K562 (cell line): ENCODE results near the gene UPK3BL1. TPM values are rescaled to one million over a fixed set of nuclear protein-coding genes. Genes with fewer than 3 reads are reported as not detected.
"Not testable (repeated sequence)": the region's sequence is repeated elsewhere in the genome, so short reads cannot be mapped to it uniquely, and the experiment has no call there.

Source experiments
- ATAC-seq: fragments of 200-7000 bp; cut with Tn5 transposase; 3 replicates; pipeline ENCODE4 v1.9.1; 2020; ENCODE audit warnings: moderate library complexity
- BruUV-seq: library from RNA; stranded (reverse); fragments of 400-500 nt; replicated peaks from 2 replicates; lab custom pipeline; 2021; lab: Mats Ljungman, UMichigan
- CTCF ChIA-PET: fragments of 300-600 bp; formaldehyde crosslinking; extraction: SDS; loops from one replicate; lab custom pipeline; 2021; ENCODE audit warnings: low intra/inter-chr PET ratio; lab: Yijun Ruan, JAX
- POLR2A ChIA-PET: fragments of 300-600, 350-650 bp; sonication (Branson Sonifier 250); formaldehyde crosslinking; extraction: SDS; loops from one replicate; lab custom pipeline; 2021; ENCODE audit warnings: antibody characterized with exemption, inconsistent platforms; lab: Yijun Ruan, JAX
- DNase-seq, 4 experiments: peaks; one replicate each; pipeline versions ENCODE4 v3.0.0 to v3.0.0-alpha.2; 2011 to 2018; ENCODE audit warnings: low spot score in 3 of 4, mixed read lengths in 3 of 4; ENCODE audit errors: extremely low read depth in 1 of 4
- FAIRE-seq: peaks from 2 replicates; lab custom pipeline; 2011; peaks lifted over from hg19 to GRCh38; lab: Jason Lieb, UNC
- H2AFZ ChIP-seq: 2 replicates; pipeline ENCODE4 v1.6.0; 2011; ENCODE audit warnings: low read depth, low read length, control low read depth, inconsistent platforms
- H3K27ac ChIP-seq: fragments of 200-600 bp; 3 replicates; pipeline ENCODE4 v1.8.0; 2011; ENCODE audit warnings: low read depth, mild to moderate bottlenecking, control low read depth, inconsistent platforms, low read length, moderate library complexity, mixed read lengths; ENCODE audit errors: extremely low read depth
- H3K27me3 ChIP-seq, 2 experiments: fragments of 300-600 bp in 1 of 2; 2 replicates in 1 of 2; 3 replicates in 1 of 2; pipeline versions ENCODE4 v1.6.0 to v1.8.0; 2011; ENCODE audit warnings: inconsistent platforms in 2 of 2, low read length in 2 of 2, mild to moderate bottlenecking in 1 of 2, mixed read lengths in 1 of 2, moderate library complexity in 1 of 2; ENCODE audit not compliant: control insufficient read depth in 2 of 2, insufficient read depth in 2 of 2
- H3K36me3 ChIP-seq: fragments of 300-600 bp; 3 replicates; pipeline ENCODE4 v1.8.0; 2011; ENCODE audit warnings: mild to moderate bottlenecking, low read length, inconsistent platforms; ENCODE audit not compliant: control insufficient read depth, insufficient read depth
- H3K4me1 ChIP-seq, 2 experiments: fragments of 200-600 bp in 1 of 2; replicated peaks in 1 of 2; 2 replicates in 1 of 2; 3 replicates in 1 of 2; pipeline versions ENCODE4 v1.5.1 to v1.8.0; 2011; ENCODE audit warnings: inconsistent platforms in 2 of 2, low read length in 2 of 2, mild to moderate bottlenecking in 1 of 2, mixed read lengths in 1 of 2, moderate library complexity in 1 of 2; ENCODE audit not compliant: control insufficient read depth in 2 of 2, insufficient read depth in 2 of 2
- H3K4me2 ChIP-seq: 2 replicates; pipeline ENCODE4 v1.6.1; 2011; ENCODE audit warnings: low read length, control low read depth, inconsistent platforms, mixed read lengths; ENCODE audit not compliant: insufficient read depth
- H3K4me3 ChIP-seq: fragments of 200-600 bp; sonication (generic), shearing (Covaris generic); 2 replicates; pipeline ENCODE4 v1.5.1; 2016; ENCODE audit warnings: control low read depth, inconsistent platforms
- H3K79me2 ChIP-seq: fragments of 200-600 bp; 3 replicates; pipeline ENCODE4 v1.8.0; 2011; ENCODE audit warnings: low read length, inconsistent platforms; ENCODE audit not compliant: control insufficient read depth, insufficient read depth
- H3K9ac ChIP-seq, 2 experiments: 2 replicates each; pipeline versions ENCODE4 v1.6.0 to v1.6.1; 2011; ENCODE audit warnings: low read depth in 2 of 2, low read length in 2 of 2, control low read depth in 1 of 2, inconsistent platforms in 1 of 2, mild to moderate bottlenecking in 1 of 2, mixed read lengths in 1 of 2; ENCODE audit not compliant: insufficient read depth in 1 of 2
- H3K9me1 ChIP-seq: one replicate; pipeline ENCODE4 v1.6.0; 2011; ENCODE audit warnings: inconsistent platforms, mild to moderate bottlenecking, low read length, moderate library complexity; ENCODE audit not compliant: control insufficient read depth, insufficient read depth
- H3K9me3 ChIP-seq: replicated peaks from 2 replicates; pipeline ENCODE4 v1.5.1; 2011; ENCODE audit warnings: low read depth, low read length, inconsistent platforms; ENCODE audit not compliant: control insufficient read depth, insufficient read depth
- H4K20me1 ChIP-seq: replicated peaks from 2 replicates; pipeline ENCODE4 v1.6.1; 2011; ENCODE audit warnings: low read length, inconsistent platforms, mixed read lengths; ENCODE audit not compliant: control insufficient read depth, insufficient read depth
- WGBS: fragments of 100-300 bp; shearing (Covaris generic); methylation state at CpG from one replicate; pipeline ENCODE4 v1.1.6; 2016; ENCODE audit warnings: low coverage, mixed read lengths; ENCODE audit not compliant: insufficient coverage; ENCODE audit errors: missing lambda C conversion rate; 5-methylcytosine and 5-hydroxymethylcytosine counted together
- in situ Hi-C: fragments of 300-500 bp; cut with MboI; formaldehyde crosslinking; loops from 4 replicates; pipeline ENCODE4 v1.15.0; 2018; ENCODE audit warnings: inconsistent platforms, mixed read lengths
- intact Hi-C: fragments of 100-400 bp; cut with micrococcal nuclease; formaldehyde crosslinking; loops from 2 replicates; pipeline ENCODE4 v1.14.2; 2022
- polyA plus RNA-seq, 8 experiments: library from polyadenylated mRNA; depleted of rRNA in 4 of 8; stranded (reverse) in 5 of 8; unstranded in 3 of 8; fragments of >200 nt; fragmentation: Nextera tagmentation in 2 of 8; fragmentation: Illumina TruSeq in 1 of 8; extraction: Ambion mirVana in 2 of 8; extraction: Trizol in 1 of 8; gene quantifications; 2 replicates each; pipeline versions ENCODE4 v1.2.1 to v1.2.3, GENCODE V29; 2011 to 2014; ENCODE audit warnings: inconsistent platforms in 1 of 8, missing spikeins in 1 of 8
- total RNA-seq, 7 experiments: library from RNA; depleted of rRNA in 6 of 7; stranded (reverse); fragments of >200 nt in 6 of 7; fragmentation: Illumina TruSeq in 2 of 7; extraction: Trizol in 2 of 7; gene quantifications; 2 replicates each; pipeline versions ENCODE4 v1.2.1 to v1.2.3, GENCODE V29; 2011 to 2021; ENCODE audit warnings: low replicate concordance in 1 of 7

UPK3BL1 gene
- total and polyA plus RNA-seq, 9 of the 15 experiments (the other 6 are each of a cell fraction or from before 2014, with no cell fraction given), result 3.9 to 36.3 (median 15.6) TPM

DNA sequence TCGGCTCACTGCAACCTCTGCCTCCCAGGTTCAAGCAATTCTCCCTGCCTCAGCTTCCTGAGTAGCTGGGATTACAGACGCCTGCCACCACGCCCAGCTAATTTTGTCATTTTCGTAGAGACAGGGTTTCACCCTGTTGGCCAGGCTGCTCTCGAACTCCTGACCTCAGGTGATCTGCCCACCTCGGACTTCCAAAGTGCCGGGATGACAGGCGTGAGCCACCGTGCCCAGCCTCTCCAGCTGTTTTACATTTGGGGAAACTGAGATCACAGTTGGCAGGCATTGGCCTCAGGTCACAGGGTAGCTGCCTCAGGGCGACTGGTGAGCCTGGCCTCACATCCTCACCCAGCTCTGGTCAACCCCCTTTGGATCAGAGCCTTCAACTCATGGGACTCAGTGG is 32.9 kb downstream of the UPK3BL1 start:
- in situ Hi-C loops, FAIRE-seq, H3K9me3 ChIP-seq, H3K27me3 ChIP-seq, H3K79me2 ChIP-seq, DNase-seq, H3K4me2 ChIP-seq, CTCF ChIA-PET, intact Hi-C loops, ATAC-seq, H3K27ac ChIP-seq, H2AFZ ChIP-seq, POLR2A ChIA-PET, H3K36me3 ChIP-seq, H3K9me1 ChIP-seq, H4K20me1 ChIP-seq, BruUV-seq, H3K9ac ChIP-seq, H3K4me3 ChIP-seq: not testable (repeated sequence)
- WGBS, result 25% methylated on average over 4 of the region's 10 CpGs
- peaks cover 0 to 10% of the 10 kb centered on the region in 2 experiments; a peak in 2 of 5 replicates for H3K4me1 ChIP-seq

DNA sequence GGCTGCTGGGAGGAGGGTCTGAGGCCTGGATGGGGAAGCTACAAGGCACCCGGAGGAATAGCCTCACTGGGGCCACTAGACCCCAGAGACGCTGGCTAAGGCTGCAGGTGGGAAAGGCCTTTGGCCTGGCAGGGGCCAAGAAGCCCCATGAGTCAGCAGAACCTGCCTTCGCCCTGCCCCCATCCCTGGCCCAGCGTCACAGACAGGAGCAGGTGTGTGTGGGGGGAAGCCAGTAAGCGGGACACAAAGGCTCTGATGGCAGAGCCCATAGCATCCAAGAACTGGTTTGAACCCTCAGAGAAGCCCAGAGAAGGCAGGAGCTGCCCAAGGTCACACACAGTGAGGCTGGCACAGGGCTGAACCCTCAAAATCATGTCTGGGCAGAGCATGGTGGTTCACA is 35.7 kb downstream of the UPK3BL1 start:
- H3K79me2 ChIP-seq, BruUV-seq: not testable (repeated sequence)

More for the DNA sequence above, 35.7 kb downstream of the UPK3BL1 start:
- DNase-seq, H3K9ac ChIP-seq, H3K36me3 ChIP-seq, H3K4me3 ChIP-seq, intact Hi-C loops, H3K4me1 ChIP-seq, H3K9me1 ChIP-seq, POLR2A ChIA-PET, H3K27ac ChIP-seq, H4K20me1 ChIP-seq, FAIRE-seq, H2AFZ ChIP-seq, H3K9me3 ChIP-seq, in situ Hi-C loops, CTCF ChIA-PET, H3K4me2 ChIP-seq, H3K27me3 ChIP-seq: not testable (repeated sequence)
- 0 out of 3 replicates have a peak, but pooled peaks have one; percentile 1 for ATAC-seq
- no CpG with 5 or more reads among the region's 5 CpGs for WGBS
